NCI-H2171 (cell line): Measurements from ENCODE around the gene IFFO2.
"Not testable (repeated sequence)": the region's sequence is repeated elsewhere in the genome, so short reads cannot be mapped to it uniquely, and the experiment has no call there.

Experiments
- DNase-seq: peaks from one replicate; lab custom pipeline; 2025; lab: John Stamatoyannopoulos, UW

IFFO2 gene

DNA sequence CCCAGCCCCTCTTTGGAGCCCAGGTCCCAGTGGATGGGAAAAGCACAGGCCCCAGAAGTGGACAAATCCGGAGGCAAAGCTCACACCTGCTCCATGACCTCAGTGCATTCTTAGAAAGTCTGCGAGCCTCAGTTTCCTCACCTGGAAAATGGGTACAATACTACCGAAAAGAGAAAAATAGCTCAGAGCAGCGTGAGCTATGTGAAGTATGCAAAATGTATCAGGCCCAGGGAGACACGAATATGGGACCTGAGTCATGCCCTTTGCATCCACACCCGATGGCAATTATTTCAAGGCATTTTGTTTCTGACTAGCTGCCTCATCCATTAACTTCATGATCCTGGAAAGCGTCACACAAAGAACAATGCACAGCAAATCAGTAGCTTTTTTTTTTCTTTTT is 63.4 kb downstream of the IFFO2 start:
- no peak for DNase-seq

DNA sequence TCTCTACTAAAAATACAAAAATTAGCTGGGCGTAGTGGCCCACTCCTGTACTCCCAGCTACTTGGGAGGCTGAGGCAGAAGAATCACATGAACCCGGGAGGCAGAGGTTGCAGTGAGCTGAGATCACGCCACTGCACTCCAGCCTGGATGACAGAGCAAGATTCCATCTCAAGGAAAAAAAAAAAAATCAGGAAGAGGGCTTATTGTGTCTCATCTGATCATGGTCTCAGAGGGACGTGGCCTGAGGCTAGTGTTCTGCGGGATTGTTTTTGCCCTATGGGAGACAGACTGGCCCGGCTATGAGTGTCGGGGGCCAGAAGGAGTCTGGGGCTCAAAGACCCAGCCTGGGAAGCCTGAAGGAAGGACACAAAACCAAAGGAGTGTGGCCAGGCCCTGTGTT is 64.6 kb downstream of the IFFO2 start:
- not testable (repeated sequence) for DNase-seq

DNA sequence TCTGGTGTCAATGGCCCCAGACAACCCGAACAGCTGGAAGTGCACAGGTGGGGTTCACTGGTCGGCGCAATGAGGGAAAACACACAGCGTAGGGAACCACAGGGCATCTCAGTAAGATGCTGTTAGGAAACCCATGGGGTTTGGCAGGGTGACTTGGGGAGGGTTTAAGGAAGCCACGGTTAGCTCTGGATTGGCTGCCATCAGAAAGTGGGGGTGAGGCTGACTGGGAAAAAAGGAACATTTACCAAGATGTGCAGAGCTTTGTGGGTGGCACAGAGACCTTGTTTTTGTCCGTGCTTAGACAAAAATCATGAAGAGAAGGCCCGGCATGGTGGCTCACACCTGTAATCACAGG is 65.1 kb downstream of the IFFO2 start:
- no peak for DNase-seq

DNA sequence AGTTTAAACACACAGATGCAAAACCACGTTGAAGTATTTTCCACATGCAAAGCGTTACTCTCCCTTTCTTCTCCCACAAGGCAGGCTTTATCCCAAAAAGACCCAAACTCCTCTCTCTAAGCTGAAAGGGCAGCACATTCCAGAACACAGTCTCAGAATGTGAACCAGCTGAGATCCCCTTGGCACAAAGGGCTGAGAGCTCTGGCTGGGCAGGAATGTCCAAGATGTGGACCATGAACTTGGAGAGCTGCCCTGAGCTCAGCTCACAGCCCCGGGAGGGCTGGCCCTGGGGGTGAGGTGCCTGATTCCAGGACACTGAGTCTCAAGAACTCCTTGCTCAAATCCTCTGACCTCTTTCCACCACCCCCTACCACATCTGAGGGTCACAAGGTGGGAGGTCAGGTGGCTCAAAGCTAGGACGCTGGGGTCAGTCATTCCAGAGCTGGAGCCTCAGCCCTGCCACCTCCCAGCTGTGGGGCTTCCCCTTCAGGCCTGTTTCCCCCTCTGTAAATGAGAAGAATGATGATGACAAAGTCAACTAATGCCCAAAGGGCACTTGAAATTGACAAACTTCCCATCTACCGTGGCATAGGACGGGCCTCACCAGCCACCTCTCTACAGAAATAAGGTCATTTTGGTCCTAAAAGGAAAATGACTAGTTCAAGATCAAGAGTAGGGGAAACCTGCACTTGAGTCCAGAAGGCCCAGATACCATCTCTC is 65.6 kb downstream of the IFFO2 start:
- DNase-seq = no peak

DNA sequence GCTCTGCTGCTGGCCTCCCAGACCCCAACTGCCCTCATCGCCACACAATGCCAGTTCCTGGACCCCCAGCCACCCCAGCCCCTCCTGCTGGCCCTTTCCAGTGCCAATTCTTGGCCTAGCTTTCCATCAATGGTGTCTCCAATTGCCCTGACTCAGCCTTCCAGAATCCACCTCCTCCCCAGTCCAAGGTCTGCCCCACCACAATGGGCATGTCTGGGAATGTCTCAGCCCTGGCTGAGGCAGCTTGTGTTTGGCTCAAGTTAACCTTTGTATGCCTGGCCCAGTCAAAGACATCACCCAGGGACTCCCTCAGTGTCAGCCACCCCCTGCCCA is 70.5 kb downstream of the IFFO2 start:
- DNase-seq = no peak

DNA sequence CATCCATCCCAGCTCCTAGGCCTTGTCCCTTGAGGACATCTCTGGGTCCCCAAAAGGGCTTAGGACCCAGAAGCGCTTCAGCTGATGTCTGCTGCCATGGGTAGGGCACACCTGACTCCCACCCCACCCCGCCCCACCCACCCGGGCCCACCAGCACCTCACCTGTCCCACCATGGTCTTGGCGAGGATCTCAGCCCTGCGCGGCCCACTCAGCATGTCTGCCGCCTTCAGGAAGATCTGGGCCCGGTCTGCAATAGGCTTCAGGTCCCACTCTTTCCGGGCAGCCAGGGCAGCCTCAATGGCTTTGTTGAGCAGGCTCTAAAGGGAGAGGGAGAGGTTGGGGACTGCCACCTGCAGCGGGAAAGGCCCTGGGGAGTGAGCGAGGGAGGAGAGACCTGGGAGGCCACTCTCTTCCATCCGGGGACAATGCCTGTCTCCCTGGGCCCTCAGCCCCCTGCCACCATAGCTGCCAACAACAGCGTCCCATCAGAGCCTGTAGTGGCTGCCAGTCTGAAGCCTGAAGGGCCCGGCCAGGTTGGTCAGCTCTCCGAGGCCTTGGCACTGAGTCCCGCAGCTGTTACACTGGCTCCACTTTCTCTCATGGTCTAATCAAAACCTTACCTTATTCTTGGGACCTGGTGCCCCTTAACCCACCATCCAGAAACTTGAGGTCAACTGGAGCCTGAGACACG is 71.0 kb downstream of the IFFO2 start:
- DNase-seq = no peak

DNA sequence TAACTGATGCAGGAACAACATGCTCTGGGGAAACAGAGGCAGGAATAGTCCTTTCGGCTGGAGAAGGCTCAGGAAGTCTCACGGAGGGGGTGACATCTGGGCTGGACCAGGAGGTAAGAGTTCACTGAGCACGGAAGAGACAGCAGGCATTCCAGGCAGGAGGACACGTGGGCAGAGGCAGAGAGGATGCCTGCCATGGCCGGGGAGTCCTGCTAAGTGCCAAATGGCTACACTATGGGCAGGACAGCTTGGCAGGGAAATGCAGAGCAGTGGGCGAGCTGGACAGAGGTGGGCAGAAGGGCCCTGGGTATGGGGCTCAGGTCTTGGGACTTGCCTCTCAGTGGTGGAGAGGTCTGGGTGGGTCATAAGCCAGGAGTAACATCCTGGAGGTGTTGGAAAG is 71.7 kb downstream of the IFFO2 start:
- no peak for DNase-seq

DNA sequence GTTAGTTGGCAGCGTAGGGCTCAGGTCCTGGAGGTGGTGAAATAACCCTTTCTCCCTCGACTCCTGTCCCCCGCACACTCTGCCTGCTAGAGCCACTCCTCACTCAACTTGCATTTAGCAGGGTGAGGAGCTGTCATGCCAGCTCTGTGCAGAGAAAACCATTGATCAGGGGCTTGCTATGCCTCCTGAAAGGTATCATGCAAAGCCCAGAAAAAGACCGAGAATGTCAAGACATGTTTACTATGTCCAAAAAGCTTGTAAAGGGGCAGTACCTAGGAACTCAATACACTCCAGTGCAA is 72.1 kb downstream of the IFFO2 start:
- no peak for DNase-seq

DNA sequence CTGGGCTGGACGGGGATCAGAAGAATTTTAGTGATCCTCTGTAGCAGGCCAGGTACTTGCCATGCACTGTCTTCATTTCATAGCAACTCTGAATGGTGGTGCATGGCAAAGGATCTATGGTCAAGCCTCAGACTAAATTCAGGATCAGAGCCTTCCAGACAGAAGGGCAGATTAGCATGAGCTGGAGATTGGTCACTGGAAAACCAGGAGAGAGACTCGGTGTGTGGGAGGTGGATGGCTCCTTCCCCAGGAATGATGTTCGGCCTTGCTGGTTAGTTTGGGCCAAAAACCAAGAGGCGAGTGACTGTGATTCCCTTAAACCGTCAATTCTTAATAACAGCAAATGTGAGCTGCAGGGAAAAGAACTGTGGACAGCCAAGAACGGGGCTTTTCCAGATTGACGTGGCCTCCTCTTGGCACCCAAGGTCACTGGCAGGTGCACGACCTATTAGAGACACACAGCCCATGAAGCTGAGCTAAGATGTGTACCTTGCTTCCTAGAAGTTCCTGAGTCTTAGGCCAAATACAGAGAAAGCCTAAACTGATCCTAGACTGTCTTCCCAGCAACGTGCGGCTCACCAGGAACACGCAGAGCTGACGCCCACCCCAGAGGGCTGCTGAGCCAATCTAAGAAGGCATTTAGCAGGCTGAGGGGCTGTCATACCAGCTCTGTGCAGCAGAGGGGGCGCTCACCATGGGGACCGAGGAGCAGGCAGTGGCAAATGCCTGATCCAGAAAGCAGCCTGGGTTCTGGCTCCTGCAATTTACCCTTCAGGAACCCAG is 72.6 kb downstream of the IFFO2 start:
- DNase-seq = peak; percentile 32

DNA sequence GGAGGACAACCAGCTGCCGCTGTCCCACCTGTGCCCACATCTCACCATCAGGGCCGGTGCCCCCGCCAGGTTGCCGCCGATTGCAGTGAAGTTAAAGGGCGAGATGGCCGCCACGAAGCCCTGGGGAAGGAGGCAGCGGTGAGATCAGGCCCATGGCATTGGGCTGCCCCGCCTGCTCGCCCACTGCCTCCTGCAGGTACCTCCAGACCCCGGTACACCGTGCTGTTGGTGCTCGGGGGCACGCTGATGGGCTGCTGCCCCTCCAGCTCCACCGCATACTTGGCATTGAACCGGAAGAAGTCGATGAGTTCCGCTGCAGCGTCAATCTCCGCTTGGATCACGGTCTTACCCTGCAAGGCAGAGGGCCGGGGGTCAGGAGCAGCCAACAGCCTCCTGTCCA is 73.4 kb downstream of the IFFO2 start:
- DNase-seq = no peak

DNA sequence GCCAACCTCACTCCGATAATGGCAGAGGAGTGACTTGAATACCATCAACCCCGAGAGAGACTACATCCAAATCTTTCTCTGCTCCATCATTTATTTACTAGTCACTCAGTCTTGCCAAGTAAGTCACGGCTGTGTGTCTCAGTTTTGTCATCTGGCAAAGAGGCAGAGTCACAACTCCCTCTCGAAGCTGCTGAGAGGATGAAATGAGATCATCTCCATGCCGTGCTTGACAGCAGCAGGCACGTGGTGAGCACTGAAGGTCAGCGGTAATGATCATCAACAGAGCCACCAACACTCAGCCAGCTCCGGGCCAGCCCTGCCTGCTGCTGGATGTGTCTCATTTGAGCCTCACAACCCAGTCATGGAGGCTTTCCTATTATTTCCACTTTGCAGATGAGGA is 74.0 kb downstream of the IFFO2 start:
- no peak for DNase-seq

DNA sequence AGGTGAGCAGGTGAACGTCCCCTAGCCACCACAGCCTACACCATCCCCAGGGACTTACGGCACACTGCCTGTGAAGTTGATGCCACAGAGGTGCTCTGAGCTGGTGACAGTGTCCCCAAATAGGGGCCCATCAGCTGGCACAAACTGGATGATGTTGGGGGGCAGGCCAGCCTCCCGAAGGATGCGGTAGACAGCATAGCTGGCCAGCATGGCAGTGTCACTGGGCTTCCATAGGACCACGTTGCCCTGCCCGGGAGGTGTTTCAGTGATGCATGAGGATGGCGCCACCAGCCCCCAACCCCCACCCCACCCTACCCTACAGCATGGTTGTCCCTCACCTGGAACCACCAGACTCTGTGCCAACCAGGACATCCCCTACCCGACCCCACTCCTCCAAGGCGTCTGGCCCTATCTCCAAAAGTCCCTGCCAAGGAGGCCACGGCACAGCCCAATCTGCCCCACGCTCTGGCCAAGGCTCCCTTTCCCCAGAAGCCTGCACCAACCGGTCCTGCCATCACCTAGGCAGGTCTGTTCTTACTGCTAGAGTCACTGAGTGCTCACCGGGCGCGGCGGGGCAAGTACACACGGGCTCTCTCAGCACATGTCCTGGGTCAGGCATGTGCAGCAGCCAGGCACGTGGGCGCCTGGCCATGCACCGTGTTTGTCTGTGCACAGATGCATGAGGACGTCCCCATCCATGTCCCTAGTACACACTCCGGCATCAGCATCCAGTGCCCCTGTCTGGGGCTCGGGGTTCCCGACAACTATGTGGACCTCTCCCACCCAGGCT is 74.6 kb downstream of the IFFO2 start:
- no peak for DNase-seq

DNA sequence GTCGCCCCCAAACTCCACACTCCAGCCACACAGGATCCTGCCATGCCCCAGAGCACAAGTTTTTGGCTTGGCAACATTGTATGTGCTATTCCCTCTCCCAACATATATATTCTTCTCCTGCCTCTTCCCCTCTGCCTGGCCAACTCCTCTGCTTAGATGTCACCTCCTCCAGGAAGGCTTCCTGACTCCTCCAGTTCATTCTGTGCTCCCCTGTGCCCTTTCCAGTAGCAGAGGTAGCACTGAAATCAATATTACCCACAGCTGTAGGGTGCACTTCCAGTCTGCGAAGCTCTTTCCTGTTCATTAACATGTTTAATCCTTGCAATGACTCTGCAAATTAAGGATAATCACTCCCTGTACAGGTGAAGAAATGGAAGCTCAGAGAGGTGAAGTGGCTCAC is 75.3 kb downstream of the IFFO2 start:
- no peak for DNase-seq

DNA sequence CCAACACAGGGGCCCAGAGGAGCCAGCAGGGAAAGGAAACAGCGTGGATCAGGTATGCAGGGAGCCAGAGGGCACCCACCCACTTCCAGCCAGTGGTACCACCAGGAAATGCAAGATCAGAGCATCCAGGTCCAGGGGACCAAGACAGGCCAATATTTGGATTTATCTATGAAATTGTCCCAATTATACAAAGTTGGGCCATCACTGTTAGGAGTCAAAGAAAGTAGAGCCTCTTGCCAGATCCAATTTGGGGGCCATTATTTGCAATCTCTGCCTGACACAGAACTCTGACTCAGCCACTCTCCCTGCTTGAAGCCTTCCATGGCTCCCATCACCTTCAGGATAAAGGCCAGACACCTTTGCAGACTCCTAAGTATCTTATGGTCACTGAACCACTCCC is 75.9 kb downstream of the IFFO2 start:
- DNase-seq = no peak

DNA sequence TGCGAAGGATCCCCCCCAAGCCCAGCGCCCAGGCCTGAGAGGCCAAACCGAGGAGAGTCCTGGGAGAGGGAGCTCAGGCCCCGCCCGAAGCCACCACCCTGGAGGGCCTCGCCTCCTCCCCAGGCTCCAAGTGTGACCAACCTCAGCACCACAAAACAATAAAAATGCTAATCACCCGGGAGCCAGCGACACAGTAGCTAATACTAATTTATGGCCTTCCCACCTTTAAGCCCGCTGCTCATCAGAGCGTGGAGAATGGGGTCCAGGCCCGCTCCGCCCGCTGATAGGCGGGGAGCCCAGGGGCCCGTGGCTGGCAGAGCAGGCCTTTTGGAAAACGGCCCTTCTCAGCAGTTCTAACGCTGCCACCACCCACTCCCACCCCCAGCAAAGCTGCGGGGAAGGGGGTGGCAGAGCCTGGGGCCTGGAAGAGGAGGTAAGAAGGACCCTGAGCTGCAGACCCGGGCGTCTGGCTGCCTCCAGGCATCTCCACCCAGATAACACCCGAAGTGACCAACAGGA is 76.6 kb downstream of the IFFO2 start:
- no peak for DNase-seq

DNA sequence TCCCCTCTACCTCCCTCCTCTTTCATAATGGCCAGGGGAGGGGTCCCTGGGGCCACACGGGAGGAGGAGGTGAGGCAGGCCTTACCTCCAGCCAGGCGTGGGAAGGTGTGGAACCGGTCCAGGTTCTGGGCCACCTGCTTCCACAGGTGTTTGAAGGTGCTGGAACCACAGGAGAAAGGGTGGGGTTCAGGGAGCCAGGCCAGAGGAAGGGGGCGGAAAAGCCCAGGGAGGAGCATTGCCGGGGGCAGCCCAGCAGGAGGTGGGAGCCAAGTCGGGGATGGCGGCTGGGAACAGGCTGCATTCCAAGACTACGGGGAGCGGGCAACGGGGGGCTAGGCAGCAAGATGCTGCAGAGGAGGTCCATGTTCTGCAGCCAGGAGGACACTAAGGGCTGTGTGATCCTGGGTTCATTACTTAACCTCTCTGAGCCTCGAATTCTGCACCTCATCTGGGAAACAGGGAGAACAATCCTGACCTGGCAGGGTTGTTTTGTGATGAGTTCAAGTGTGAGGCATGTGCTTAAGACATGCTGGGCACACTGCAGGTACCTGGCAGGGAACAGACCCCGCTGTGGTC is 77.2 kb downstream of the IFFO2 start:
- no peak for DNase-seq

DNA sequence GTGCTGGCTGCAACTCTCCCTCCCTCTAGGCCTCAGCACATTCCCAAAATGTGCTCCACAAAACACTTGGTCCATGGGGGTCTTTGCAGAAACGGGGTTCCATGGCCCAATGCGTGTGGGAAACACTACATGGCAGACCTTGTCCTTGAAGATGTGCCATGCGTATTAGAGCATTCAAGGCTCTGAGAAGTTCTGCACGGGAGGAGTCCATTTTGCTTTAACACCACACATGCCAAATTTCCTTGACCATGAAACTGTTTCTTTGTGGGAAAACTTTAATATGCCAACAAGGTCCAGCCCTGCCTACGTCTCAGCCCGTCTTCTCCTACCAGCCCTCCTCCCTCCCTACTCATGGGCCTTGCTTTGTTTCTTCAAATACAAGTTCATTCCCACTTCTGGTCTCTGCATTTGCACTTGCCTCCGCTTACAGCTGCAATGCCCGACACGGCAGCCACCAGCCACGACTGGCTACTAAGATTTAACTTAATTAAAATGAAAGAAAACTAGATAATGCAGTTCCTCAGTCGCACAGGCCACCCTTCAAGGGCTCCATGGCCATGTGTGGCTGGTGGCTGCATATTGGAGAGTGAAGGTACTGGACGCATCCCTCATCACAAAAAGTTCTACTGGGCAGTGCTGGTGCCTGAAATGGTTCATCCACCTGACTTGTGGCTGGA is 77.8 kb downstream of the IFFO2 start:
- no peak for DNase-seq

DNA sequence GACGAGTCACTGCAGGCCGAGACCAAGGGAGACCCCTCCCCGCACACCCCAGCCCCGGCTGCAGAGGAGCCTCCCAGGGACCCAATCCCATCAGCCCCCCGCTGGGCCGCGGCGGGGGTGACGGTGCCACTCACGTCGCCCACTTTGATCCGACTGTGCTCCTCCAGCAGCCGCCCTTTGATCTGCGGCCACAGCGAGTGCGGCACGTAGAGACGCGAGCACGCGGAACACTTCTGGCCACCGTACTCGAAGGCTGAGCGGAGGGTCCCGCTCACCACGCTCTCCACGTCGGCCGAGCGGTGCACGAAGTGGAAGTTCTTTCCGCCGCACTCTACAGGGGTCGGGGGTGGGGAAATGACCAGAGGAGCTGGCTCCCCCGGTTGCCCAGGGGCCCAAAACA is 79.2 kb downstream of the IFFO2 start:
- no peak for DNase-seq

DNA sequence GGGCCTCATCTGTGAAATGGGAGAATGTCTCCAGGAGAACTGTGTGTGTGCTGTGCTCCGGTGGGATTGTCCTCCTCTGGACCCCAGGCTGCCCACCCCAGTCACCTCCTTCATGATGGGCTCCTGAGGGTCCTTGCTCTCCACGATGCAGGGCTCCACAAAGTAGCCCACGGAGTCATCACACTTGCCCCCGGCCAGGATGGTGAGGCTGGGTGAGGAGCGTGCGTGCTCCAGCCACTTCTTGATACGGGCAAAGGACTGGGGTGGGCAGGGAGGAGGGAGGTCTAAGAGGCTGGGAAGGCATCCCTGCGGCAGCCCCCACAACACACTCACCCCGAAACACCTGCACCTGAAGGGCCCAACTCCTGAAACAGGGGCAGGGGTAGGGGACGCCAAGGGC is 80.3 kb downstream of the IFFO2 start:
- DNase-seq = no peak

DNA sequence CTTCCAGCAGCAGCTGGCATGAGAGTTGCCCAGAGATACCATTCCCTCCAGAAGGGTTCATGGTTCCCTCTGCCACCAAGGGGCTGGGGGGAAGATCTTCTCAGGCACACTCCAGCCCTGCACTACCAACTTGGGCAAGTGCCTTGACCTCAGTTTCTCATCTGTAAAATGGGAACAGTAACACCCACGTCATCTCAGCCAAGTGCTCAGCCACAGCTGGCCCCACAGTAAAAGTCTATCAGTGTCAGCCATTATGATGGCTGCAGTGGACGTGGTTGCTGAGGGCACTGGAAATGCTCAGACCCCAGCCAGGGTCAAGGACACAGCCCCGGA is 80.7 kb downstream of the IFFO2 start:
- DNase-seq = no peak

DNA sequence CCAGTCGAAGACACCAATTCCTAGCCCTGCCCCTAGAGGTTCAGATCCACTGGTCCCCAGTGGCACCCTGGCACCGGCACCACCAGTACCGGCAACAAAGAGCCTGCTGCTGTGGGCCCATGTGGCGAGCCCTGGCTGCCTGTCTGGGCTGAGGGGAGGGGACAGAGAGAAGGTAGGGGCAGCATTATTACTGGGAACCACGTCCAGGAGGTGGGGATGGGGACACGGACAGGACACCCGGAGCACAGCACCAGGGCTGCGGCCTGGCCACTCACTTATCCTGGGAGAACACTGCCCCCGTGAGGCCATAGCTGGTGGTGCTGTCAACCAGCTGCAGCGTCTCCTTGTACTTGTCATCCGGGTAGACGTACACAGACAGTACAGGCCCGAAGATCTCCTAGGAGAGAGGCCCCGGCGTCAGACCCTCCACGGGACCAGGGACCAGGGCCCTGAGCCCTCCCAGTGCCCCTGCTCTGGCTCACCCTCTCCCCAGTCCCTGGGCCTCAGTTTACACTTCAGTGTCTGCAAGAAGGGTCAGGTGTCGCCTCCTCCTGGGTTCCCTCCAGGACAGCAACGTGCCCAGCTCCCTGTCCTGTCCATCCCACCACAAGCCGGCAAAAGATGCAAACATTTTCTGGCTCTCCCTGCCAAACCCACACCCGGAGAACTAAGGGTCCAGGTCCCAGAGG is 81.2 kb downstream of the IFFO2 start:
- peak; percentile 35 for DNase-seq
